Suprapubic skin (tissue), 4 donors: ENCODE data around the gene MAGEA6. TPM values are rescaled to one million over a fixed set of nuclear protein-coding genes. Genes with fewer than 3 reads are reported as not detected.
"Not testable (repeated sequence)": the region's sequence is repeated elsewhere in the genome, so short reads cannot be mapped to it uniquely, and the experiment has no call there.

Experiments used
- DNase-seq, 2 donors: peaks; one replicate each; pipeline ENCODE4 v3.0.0-alpha.2; 2019; ENCODE audit warnings: low spot score in 2 of 2
- H3K27ac ChIP-seq: fragments of 200-600 bp; sonication (generic); one replicate; pipeline ENCODE4 v1.5.1; 2019
- H3K27me3 ChIP-seq: fragments of 200-600 bp; sonication (generic); one replicate; pipeline ENCODE4 v1.5.1; 2019
- H3K36me3 ChIP-seq: fragments of 200-600 bp; sonication (generic); one replicate; pipeline ENCODE4 v1.5.1; 2019
- H3K4me1 ChIP-seq: fragments of 200-600 bp; sonication (generic); one replicate; pipeline ENCODE4 v1.5.1; 2019
- H3K4me3 ChIP-seq: fragments of 200-600 bp; sonication (generic); one replicate; pipeline ENCODE4 v1.5.1; 2019; ENCODE audit warnings: mild to moderate bottlenecking
- H3K9me3 ChIP-seq: fragments of 200-600 bp; sonication (generic); one replicate; pipeline ENCODE4 v1.5.1; 2019
- EP300 ChIP-seq: sonication (generic); formaldehyde crosslinking; IDR thresholded peaks from one replicate; pipeline ENCODE4 v1.6.1; 2017; ENCODE audit warnings: antibody characterized with exemption
- POLR2A ChIP-seq, 2 donors: fragments of 450-650 bp; IDR thresholded peaks; one replicate each; pipeline ENCODE4 v1.6.1; 2017; ENCODE audit warnings: antibody characterized with exemption in 2 of 2, mild to moderate bottlenecking in 2 of 2, moderate library complexity in 2 of 2
- POLR2AphosphoS5 ChIP-seq, 3 donors: sonication (generic); formaldehyde crosslinking; IDR thresholded peaks; one replicate each; pipeline ENCODE4 v1.6.1; 2017; ENCODE audit warnings: antibody characterized with exemption in 3 of 3
- WGBS: methylation state at CpG from one replicate; pipeline ENCODE4 v1.1.5; 2018; 5-methylcytosine and 5-hydroxymethylcytosine counted together
- total RNA-seq, 4 donors: library from RNA; depleted of rRNA; stranded (reverse); fragments of >200 nt; gene quantifications; one replicate each; pipeline ENCODE4 v1.1.0, GENCODE V29; 2016
- TF ChIP-seq, protein P1 (sequence below), 2 donors: fragments of 200-600 bp in 1 of 2; fragments of 450-650 bp in 1 of 2; sonication (generic) in 1 of 2; IDR thresholded peaks; one replicate each; pipeline ENCODE4 v1.5.1; 2016 to 2019; ENCODE audit warnings: antibody characterized with exemption in 2 of 2, mild to moderate bottlenecking in 1 of 2, moderate library complexity in 1 of 2

The MAGEA6 gene
- total RNA-seq, 4 donors from 2014 or later, result not detected

DNA sequence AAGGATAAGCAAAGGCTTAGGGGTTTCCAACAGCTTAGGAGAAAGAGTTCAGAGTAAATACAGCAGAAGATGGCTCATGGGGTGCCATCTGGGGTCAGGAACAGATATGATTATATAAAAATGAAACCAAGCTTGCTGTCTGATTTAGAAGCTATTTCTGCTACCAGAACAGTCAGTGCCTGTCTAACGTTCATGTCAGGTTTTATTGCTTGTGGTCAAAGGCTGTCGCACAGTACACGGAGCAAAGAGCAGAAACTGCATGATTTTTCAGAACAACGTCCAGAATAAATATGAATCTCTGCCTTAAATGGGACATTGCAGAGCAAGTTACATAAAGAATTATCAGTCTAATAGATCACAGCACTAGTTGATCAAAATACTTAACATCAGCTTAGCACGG, 43.7 kb upstream of the MAGEA6 start:
- Histone ChIP-seq H3K4me3 (no peak overlapping the region), H3K27me3 (no peaks in the 10 kb centered on the region), H3K36me3 (no peaks in the 10 kb centered on the region), H3K27ac (no peak overlapping the region), H3K9me3 (no peaks in the 10 kb centered on the region), H3K4me1 (no peaks in the 10 kb centered on the region)
- no peak for DNase-seq
- 52% methylated on average over 5 of the region's 5 CpGs for WGBS
- TF ChIP-seq, protein P1, sequence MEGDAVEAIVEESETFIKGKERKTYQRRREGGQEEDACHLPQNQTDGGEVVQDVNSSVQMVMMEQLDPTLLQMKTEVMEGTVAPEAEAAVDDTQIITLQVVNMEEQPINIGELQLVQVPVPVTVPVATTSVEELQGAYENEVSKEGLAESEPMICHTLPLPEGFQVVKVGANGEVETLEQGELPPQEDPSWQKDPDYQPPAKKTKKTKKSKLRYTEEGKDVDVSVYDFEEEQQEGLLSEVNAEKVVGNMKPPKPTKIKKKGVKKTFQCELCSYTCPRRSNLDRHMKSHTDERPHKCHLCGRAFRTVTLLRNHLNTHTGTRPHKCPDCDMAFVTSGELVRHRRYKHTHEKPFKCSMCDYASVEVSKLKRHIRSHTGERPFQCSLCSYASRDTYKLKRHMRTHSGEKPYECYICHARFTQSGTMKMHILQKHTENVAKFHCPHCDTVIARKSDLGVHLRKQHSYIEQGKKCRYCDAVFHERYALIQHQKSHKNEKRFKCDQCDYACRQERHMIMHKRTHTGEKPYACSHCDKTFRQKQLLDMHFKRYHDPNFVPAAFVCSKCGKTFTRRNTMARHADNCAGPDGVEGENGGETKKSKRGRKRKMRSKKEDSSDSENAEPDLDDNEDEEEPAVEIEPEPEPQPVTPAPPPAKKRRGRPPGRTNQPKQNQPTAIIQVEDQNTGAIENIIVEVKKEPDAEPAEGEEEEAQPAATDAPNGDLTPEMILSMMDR (IDR thresholded peaks at IDR 0.05), result no peak
- TF ChIP-seq EP300 (no peak), POLR2A (IDR thresholded peaks at IDR 0.05) (no peak), POLR2AphosphoS5 (IDR thresholded peaks at IDR 0.05) (no peak)

DNA sequence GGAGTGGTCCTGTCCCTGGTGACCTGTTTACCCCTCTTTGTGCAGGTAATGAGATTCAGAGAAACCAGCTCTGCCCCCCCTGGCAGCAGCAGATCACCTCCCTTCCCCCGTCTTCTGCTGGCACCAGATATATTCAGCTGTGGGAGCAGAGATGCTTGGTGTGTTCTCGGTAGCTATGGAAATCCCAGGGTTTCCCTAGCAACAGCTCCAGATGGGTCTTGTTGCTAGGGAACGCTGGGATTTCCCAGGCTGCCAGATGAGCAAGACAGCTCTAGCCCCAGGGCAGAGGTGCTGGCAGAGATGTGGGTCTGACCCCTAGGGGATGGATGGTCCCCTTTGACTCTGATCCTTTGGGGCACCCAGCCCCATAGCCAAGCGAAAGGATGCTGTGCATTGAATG, 40.9 kb upstream of the MAGEA6 start:
- WGBS, result 47% methylated on average over 4 of the region's 4 CpGs

DNA sequence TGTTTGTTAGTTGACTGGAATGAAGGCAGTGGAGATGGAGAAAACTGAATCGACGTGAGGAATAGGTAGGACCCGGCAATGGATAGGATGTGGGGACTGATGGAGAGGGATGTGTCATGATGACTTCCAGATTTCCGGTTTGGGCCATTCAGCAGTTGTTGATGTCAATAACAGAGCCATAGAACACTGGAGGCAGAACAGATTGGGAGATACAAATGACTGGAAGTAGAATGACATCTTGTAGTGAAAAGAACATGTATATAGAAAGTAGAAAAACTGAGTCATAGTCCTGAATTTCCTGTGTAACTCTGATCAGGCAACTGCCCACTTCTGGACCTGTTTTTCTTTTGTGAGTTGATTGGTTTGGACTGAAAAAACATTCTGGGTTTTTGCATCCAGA, 36.5 kb upstream of the MAGEA6 start:
- H3K4me1 ChIP-seq, result no peaks in the 10 kb centered on the region
- no peak overlapping the region for H3K27ac ChIP-seq
- H3K9me3 ChIP-seq, result no peaks in the 10 kb centered on the region
- no peak for DNase-seq
- TF ChIP-seq POLR2A (IDR thresholded peaks at IDR 0.05) (no peak), EP300 (no peak), POLR2AphosphoS5 (IDR thresholded peaks at IDR 0.05) (no peak)
- TF ChIP-seq, protein P1 (IDR thresholded peaks at IDR 0.05), result no peak
- WGBS, result 74% methylated on average over 4 of the region's 4 CpGs
- H3K27me3 ChIP-seq, result no peaks in the 10 kb centered on the region
- H3K36me3 ChIP-seq, result no peaks in the 10 kb centered on the region
- no peak overlapping the region for H3K4me3 ChIP-seq

More for the DNA sequence above, 40.9 kb upstream of the MAGEA6 start:
- Histone ChIP-seq H3K27me3 (no peaks in the 10 kb centered on the region), H3K4me1 (no peaks in the 10 kb centered on the region), H3K27ac (no peak overlapping the region), H3K36me3 (no peaks in the 10 kb centered on the region), H3K9me3 (no peaks in the 10 kb centered on the region), H3K4me3 (no peak overlapping the region)
- TF ChIP-seq, protein P1 (IDR thresholded peaks at IDR 0.05), result no peak
- TF ChIP-seq POLR2A (IDR thresholded peaks at IDR 0.05) (no peak), POLR2AphosphoS5 (IDR thresholded peaks at IDR 0.05) (no peak), EP300 (no peak)
- DNase-seq, result no peak

DNA sequence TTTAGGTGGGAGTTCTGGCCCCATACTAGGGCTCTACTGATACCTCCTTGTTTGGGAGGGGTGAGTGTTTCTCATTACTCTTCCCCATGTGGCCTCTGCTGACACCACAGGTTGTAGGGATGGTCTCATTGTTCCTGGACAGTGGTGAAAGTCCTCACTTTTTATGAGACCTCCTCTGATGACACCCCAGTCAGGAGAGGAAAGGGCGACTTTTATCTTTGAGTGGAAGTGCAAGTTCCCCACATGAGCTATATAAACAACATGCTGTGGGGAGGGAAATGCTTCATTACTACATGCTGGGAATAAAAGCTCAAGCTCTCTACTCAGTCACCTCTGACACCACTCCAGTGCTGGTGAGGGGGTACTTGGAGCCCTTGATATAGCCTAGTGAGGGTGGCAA, 29.5 kb upstream of the MAGEA6 start:
- TF ChIP-seq POLR2A (IDR thresholded peaks at IDR 0.05) (no peak), EP300 (no peak), POLR2AphosphoS5 (IDR thresholded peaks at IDR 0.05) (no peak)
- TF ChIP-seq, protein P1 (IDR thresholded peaks at IDR 0.05), result no peak
- 73% methylated on average over 1 of the region's 1 CpG for WGBS

DNA sequence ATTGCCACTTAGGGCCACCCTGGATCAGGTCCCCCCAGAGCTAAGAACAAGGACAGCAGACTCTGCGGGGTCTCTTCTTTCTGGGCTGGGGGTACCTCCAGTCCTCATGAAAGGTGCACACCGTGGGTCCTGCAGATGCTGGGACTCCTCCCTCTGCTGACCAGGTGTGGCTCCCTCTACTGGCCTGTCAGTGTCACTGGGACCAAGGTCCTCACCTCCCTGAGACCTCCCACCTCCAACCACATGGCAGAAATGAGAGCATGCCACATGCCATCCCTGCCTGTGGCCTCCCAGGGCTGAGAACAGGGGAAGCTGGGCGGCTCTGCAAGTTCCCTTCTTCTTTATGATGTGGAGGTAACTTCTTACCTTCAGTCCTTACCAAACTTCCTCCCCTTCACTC, 17.6 kb upstream of the MAGEA6 start:
- not testable (repeated sequence) for H3K4me1 ChIP-seq, H3K36me3 ChIP-seq, H3K27me3 ChIP-seq, H3K27ac ChIP-seq, H3K4me3 ChIP-seq, DNase-seq, H3K9me3 ChIP-seq
- no CpG with 5 or more reads among the region's 3 CpGs for WGBS

More for the DNA sequence above, 29.5 kb upstream of the MAGEA6 start:
- Histone ChIP-seq H3K4me3 (no peak overlapping the region), H3K27me3 (no peaks in the 10 kb centered on the region), H3K27ac (no peak overlapping the region), H3K9me3 (no peaks in the 10 kb centered on the region), H3K36me3 (no peaks in the 10 kb centered on the region), H3K4me1 (no peaks in the 10 kb centered on the region)
- DNase-seq, result no peak

DNA sequence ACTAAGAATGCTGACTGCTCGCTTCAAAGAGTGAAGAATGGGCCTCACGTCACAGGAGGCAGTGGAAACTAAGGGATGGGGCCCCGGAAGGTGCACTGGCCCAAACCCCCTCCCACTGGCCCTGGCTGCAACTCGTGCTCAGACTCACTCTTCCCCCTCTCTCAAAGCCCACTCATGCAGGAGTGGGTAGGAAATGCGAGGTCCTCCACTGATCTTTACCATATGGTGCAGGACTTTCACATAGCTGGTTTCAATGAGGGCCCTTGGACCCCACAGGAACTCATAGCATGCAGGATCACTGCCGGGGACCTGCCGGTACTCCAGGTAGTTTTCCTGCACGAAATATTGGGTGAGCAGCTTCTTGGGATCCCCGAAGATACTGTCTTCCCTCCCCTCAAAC, 2.9 kb downstream of the MAGEA6 start:
- not testable (repeated sequence) for H3K27ac ChIP-seq, H3K9me3 ChIP-seq, H3K4me3 ChIP-seq, H3K36me3 ChIP-seq, H3K27me3 ChIP-seq, H3K4me1 ChIP-seq, DNase-seq
- 78% methylated on average over 8 of the region's 9 CpGs for WGBS

DNA sequence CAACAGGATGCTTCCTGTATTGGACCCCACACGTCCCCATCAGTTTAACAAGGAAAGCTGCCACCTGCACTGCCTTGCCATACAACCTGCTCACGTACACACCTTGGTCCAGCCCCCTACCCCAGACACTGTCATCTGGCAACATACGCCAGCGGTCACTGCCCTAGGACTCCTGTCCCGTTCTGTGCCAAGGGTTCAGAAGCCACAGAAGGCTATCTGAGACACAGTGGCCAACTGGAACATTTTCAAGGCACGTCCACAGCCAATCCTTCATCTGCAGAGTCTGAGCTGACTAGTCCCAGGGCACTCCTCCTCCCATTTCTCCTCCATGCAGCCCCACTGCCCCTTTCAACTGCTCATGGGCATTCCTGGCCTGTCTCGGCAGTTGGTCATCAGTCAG, 7.9 kb downstream of the MAGEA6 start:
- not testable (repeated sequence) for H3K36me3 ChIP-seq, DNase-seq, H3K27me3 ChIP-seq, H3K9me3 ChIP-seq, H3K4me3 ChIP-seq, H3K4me1 ChIP-seq, H3K27ac ChIP-seq
- WGBS, result no CpG with 5 or more reads among the region's 7 CpGs

DNA sequence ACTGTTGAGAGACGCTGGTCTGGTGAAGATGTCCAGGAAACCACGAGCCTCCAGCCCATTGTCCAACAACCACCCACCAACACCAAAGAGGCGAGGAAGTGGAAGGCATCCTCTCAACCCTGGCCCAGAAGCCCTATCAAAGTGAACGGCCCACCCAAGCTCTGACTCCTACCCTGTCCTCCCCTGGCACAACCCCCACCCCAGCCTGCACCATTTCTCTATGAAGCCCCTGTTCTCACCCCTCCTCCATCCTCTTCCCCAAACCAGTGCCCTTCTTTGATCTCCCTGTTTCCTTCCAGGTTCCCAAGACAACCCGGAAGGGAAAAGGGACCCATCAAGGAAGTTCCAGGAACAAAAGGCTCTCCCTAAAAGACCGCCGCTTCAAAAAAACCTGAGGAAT, 9.9 kb downstream of the MAGEA6 start:
- H3K9me3 ChIP-seq, H3K27ac ChIP-seq, H3K4me3 ChIP-seq, H3K27me3 ChIP-seq, H3K36me3 ChIP-seq, H3K4me1 ChIP-seq, DNase-seq: not testable (repeated sequence)
- WGBS, result 58% methylated on average over 5 of the region's 7 CpGs

DNA sequence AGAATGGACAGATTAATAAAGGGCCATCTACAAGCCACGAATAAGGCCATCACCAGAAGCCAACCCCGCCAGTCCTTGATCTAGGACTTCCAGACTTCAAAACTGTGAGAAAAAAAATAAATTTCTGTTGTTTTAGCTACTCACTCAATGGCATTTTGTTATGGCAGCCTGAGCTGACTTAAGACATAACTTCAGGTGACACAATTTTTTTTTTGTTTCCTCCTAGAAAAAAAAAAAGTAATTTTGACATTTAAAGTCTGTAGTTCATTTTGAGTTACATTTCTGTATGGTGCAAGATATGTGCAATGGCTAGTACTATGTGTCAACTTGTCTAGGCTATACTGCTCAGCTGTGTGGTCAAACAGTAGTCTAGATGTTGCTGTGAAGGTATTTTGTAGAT, 10.6 kb downstream of the MAGEA6 start, which contains the start of gene CSAG3:
Gene CSAG3 (plus strand): TSS at position 301 of the 400 bp plus-strand sequence.
- H3K27ac ChIP-seq, DNase-seq, H3K4me3 ChIP-seq, H3K9me3 ChIP-seq, H3K27me3 ChIP-seq, H3K4me1 ChIP-seq, H3K36me3 ChIP-seq: not testable (repeated sequence)
- no CpG with 5 or more reads among the region's 2 CpGs for whole genome bisulfite sequencing

DNA sequence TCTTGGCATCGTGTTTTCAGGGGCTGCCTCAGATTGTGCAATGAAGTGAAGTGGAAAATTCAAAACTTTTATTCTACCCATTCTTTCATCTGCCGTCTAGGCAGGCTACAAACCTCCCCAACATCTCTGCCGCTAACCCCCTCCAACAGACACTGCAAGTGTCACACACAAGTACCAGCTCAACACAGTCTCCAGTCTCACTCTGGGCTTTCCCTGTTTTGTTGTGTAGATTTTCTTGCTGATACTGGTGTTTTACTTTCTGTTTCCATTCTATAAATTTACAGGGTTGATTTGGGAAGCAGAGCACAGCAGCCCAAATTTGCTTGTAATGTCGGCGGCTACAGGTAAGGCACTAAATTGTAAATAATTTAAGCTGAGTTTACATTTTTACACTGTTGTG, 14.6 kb downstream of the MAGEA6 start:
- WGBS, result no CpG with 5 or more reads among the region's 5 CpGs
- not testable (repeated sequence) for H3K4me1 ChIP-seq, H3K27ac ChIP-seq, H3K36me3 ChIP-seq, H3K9me3 ChIP-seq, H3K27me3 ChIP-seq, H3K4me3 ChIP-seq, DNase-seq
